ENCODE measurements around the gene ZNF526. TPM values are rescaled to one million over a fixed set of nuclear protein-coding genes. Genes with fewer than 3 reads are reported as not detected.

The ZNF526 gene
- total RNA-seq, 4 donors from 2014 or later, result 4.3 to 6.3 (median 6.3) TPM

DNA sequence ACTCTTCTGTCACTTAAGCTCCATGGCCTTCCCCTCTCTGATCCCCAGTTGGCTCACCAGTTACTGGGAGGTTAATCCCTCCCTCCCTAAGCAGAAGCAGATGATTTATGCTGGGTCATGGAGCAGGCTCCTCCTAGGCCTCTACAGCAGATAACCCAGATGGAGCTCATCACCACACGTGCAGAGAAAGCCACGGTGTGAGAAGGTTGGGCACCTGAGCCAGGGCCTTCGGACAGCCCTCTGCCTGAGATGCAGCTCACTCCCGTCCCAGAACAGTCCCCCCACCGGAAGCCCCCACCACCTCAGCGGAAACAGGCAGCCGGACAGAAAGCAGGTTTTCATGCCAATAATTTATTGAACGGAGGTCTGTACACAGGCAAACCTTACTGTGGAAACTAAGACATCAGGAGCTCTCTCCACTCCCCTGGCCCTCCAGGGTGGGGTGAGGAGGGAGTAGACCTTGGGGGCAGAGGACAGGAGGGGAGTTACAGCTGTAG lies 9.8 kb downstream of the ZNF526 start:
- Histone ChIP-seq H3K27ac (peak overlapping the region in 2 of 4 donors; percentile 47 to 56), H3K4me1 (peaks cover 0 to 34% (median 7%) of the 10 kb centered on the region in 4 donors), H3K36me3 (peaks cover 0 to 100% (median 30%) of the 10 kb centered on the region in 3 donors), H3K9me3 (no peaks in the 10 kb centered on the region), H3K27me3 (no peaks in the 10 kb centered on the region), H3K4me3 (no peak overlapping the region)
- no peak for DNase-seq (ENCODE audit: low spot score in 2 of 2)
- WGBS, 2 donors, result 31 to 45% methylated on average over 7 to 8 of the region's 8 CpGs
- TF ChIP-seq, protein P1, sequence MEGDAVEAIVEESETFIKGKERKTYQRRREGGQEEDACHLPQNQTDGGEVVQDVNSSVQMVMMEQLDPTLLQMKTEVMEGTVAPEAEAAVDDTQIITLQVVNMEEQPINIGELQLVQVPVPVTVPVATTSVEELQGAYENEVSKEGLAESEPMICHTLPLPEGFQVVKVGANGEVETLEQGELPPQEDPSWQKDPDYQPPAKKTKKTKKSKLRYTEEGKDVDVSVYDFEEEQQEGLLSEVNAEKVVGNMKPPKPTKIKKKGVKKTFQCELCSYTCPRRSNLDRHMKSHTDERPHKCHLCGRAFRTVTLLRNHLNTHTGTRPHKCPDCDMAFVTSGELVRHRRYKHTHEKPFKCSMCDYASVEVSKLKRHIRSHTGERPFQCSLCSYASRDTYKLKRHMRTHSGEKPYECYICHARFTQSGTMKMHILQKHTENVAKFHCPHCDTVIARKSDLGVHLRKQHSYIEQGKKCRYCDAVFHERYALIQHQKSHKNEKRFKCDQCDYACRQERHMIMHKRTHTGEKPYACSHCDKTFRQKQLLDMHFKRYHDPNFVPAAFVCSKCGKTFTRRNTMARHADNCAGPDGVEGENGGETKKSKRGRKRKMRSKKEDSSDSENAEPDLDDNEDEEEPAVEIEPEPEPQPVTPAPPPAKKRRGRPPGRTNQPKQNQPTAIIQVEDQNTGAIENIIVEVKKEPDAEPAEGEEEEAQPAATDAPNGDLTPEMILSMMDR (IDR thresholded peaks at IDR 0.05), result no peak
- no peak for TF ChIP-seq POLR2A (IDR thresholded peaks at IDR 0.05)
- TF ChIP-seq EP300 (IDR thresholded peaks at IDR 0.05), result no peak

DNA sequence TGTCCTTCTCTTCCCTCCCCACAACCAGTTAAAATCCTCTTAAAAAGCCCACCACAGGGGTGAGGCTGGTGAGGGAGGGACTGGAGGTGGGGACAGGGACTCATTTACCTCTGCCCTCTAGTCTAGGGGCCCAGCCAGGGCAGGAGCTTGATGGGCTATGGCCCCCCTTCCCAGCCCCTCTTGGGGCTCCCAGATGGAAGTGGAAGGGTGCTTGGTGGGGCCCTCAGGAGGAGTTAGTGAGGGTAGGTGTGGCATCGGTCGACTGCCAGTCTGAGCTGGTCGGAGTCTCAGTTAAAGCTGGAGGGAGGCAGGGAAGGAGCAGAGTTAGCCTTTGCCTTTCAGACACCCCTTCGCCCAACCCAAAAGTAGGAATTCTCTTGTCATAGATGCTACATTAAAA lies 10.5 kb downstream of the ZNF526 start:
- Histone ChIP-seq H3K4me1 (peaks cover 0 to 39% (median 7%) of the 10 kb centered on the region in 4 donors), H3K9me3 (no peaks in the 10 kb centered on the region), H3K27ac (peak overlapping the region in 2 of 4 donors; percentile 47 to 56), H3K4me3 (no peak overlapping the region), H3K27me3 (no peaks in the 10 kb centered on the region), H3K36me3 (peaks cover 0 to 100% (median 30%) of the 10 kb centered on the region in 3 donors)
- DNase-seq (ENCODE audit: low spot score in 2 of 2), result no peak
- TF ChIP-seq POLR2A (IDR thresholded peaks at IDR 0.05), result no peak
- TF ChIP-seq, protein P1 (IDR thresholded peaks at IDR 0.05), result no peak
- no peak for TF ChIP-seq EP300 (IDR thresholded peaks at IDR 0.05)
- 71 to 84% methylated on average over 4 of the region's 4 CpGs for WGBS, 2 donors

DNA sequence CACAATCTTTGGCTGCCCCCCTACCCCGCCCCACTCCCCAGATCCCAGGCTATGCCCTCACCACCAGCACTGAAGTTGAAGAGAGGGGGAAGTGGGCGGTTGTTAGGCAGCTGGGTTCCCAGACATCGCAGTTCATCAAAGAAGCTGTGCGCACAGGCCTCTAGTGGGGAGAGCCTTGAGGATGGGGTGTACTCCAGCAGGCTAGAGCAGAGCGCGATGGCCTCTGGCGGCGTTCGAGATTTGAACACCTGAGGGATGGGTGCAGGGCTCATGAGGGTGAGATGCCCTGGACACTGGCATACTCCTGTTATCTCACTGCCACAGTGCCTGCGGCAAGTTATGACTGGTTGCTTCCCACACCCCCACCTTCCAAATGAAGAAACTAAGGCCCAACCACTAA lies 12.3 kb downstream of the ZNF526 start:
- no peak overlapping the region for H3K4me3 ChIP-seq
- H3K4me1 ChIP-seq, result peaks cover 0 to 39% (median 7%) of the 10 kb centered on the region in 4 donors
- DNase-seq (ENCODE audit: low spot score in 2 of 2), result no peak
- TF ChIP-seq POLR2A (IDR thresholded peaks at IDR 0.05), result no peak
- no peak for TF ChIP-seq EP300 (IDR thresholded peaks at IDR 0.05)
- TF ChIP-seq, protein P1 (IDR thresholded peaks at IDR 0.05), result no peak
- WGBS, 2 donors, result 97 to 98% methylated on average over 10 of the region's 10 CpGs
- peaks cover 3 to 100% (median 40%) of the 10 kb centered on the region in 3 donors for H3K36me3 ChIP-seq
- no peak overlapping the region for H3K27ac ChIP-seq
- H3K9me3 ChIP-seq, result no peaks in the 10 kb centered on the region
- no peaks in the 10 kb centered on the region for H3K27me3 ChIP-seq

DNA sequence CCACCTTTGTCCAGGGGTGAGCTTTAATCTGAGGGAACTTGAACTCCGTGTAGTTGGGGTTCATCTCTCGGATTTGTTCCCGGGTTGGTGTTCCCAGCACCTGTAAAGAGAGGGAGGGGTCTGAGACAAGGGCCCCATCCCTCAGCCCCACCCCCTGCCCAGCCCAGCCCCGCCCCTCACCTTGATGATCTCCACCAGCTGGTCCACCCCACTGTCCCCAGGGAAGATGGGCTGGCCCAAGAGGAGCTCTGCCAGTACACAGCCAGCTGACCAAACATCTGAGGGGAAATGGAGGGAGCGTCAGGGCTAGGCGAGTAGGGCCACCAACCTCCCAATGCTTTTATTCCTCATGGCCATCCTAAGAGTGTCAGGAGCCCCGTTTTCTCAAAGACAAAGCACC lies 13.0 kb downstream of the ZNF526 start:
- peaks cover 3 to 94% (median 40%) of the 10 kb centered on the region in 3 donors for H3K36me3 ChIP-seq
- TF ChIP-seq, protein P1 (IDR thresholded peaks at IDR 0.05), result no peak
- TF ChIP-seq POLR2A (IDR thresholded peaks at IDR 0.05) (no peak), EP300 (IDR thresholded peaks at IDR 0.05) (no peak)
- H3K27me3 ChIP-seq, result no peaks in the 10 kb centered on the region
- peak overlapping the region in 1 of 4 donors; percentile 19 for H3K27ac ChIP-seq
- peaks cover 0 to 39% (median 7%) of the 10 kb centered on the region in 4 donors for H3K4me1 ChIP-seq
- DNase-seq (ENCODE audit: low spot score in 2 of 2), result no peak
- H3K9me3 ChIP-seq, result no peaks in the 10 kb centered on the region
- 68 to 76% methylated on average over 6 to 7 of the region's 7 CpGs for WGBS, 2 donors
- H3K4me3 ChIP-seq, result no peak overlapping the region

DNA sequence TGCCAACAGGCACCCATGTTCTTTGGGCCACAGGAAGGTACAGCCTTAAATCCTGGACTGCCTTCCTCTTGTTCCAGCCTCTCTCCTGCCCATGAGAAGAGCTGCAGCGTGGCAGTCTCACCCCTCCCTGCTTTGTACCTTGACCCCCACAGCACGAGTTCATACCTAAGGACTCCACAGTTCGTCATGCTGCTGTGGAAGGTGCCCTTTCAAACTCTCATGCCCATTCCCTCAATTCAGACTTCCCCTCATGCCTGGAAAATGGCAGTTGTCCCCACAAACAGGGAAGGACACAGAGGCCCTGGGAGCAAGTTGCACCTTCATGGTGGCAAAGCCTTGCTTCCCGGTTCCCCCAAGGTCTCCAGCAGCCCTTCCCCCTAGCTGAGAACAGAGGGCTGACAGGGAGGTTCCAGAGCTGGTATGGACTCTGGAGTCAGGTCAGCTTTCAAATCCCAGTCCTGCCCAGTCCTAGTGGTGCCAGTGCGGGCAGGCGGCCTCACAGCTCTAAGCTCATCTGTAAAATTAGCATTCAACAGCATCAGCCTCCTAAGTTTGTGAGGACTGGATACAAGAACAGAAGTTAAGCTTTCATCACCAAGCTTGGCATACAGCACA lies 13.7 kb downstream of the ZNF526 start:
- H3K36me3 ChIP-seq, result peaks cover 3 to 88% (median 40%) of the 10 kb centered on the region in 3 donors
- peak overlapping the region in 1 of 4 donors; percentile 19 for H3K27ac ChIP-seq
- H3K27me3 ChIP-seq, result no peaks in the 10 kb centered on the region
- WGBS, 2 donors, result 75 to 88% methylated on average over 6 of the region's 6 CpGs
- no peaks in the 10 kb centered on the region for H3K9me3 ChIP-seq
- TF ChIP-seq POLR2A (IDR thresholded peaks at IDR 0.05) (no peak), EP300 (IDR thresholded peaks at IDR 0.05) (no peak)
- TF ChIP-seq, protein P1 (IDR thresholded peaks at IDR 0.05), result no peak
- H3K4me3 ChIP-seq, result no peak overlapping the region
- H3K4me1 ChIP-seq, result peaks cover 0 to 39% (median 7%) of the 10 kb centered on the region in 4 donors
- no peak for DNase-seq (ENCODE audit: low spot score in 2 of 2)
